ENCODE data around the gene GLTP.

The GLTP gene

GRCh38 chr12:109925185-109925840 is 45.0 kb upstream of the GLTP start (continued):
- TF ChIP-seq TSHZ2 (CRISPR knock-in tag; IDR thresholded peaks at IDR 0.05) (no peak), CSDC2 (CRISPR knock-in tag; IDR thresholded peaks at IDR 0.05) (no peak), TCF4 (CRISPR knock-in tag; IDR thresholded peaks at IDR 0.05; ENCODE audit: borderline replicate concordance) (no peak), POU6F1 (CRISPR knock-in tag; IDR thresholded peaks at IDR 0.05; ENCODE audit: borderline replicate concordance, low read depth) (no peak)

- no peak for ATAC-seq
- TF ChIP-seq OSR1 (CRISPR knock-in tag; IDR thresholded peaks at IDR 0.05) (no peak), ISL1 (CRISPR knock-in tag; IDR thresholded peaks at IDR 0.05) (no peak), ZC3H10 (CRISPR knock-in tag; IDR thresholded peaks at IDR 0.05) (no peak), ESRRG (CRISPR knock-in tag; IDR thresholded peaks at IDR 0.05) (no peak), SNAI2 (CRISPR knock-in tag; IDR thresholded peaks at IDR 0.05) (no peak)
These were observed 43.3 kb upstream of the GLTP start for GRCh38 chr12:109923481-109924245.

- no peak for ATAC-seq
- TF ChIP-seq ZNF565 (CRISPR knock-in tag; conservative IDR thresholded peaks at IDR 0.05; ENCODE audit: low read depth) (no peak), SNAI2 (CRISPR knock-in tag; IDR thresholded peaks at IDR 0.05) (no peak), ZNF70 (CRISPR knock-in tag; IDR thresholded peaks at IDR 0.05) (no peak), CSRNP3 (CRISPR knock-in tag; IDR thresholded peaks at IDR 0.05) (no peak), ZFP3 (CRISPR knock-in tag; IDR thresholded peaks at IDR 0.05) (no peak), CSDC2 (CRISPR knock-in tag; IDR thresholded peaks at IDR 0.05) (no peak), ISL1 (CRISPR knock-in tag; IDR thresholded peaks at IDR 0.05) (no peak), PPARA (CRISPR knock-in tag; IDR thresholded peaks at IDR 0.05; ENCODE audit: borderline replicate concordance) (no peak), BACH2 (CRISPR knock-in tag; IDR thresholded peaks at IDR 0.05; ENCODE audit: borderline replicate concordance) (no peak), CREB5 (CRISPR knock-in tag; IDR thresholded peaks at IDR 0.05; ENCODE audit: low read depth) (no peak), GLIS3 (CRISPR knock-in tag; IDR thresholded peaks at IDR 0.05) (no peak), POU6F1 (CRISPR knock-in tag; IDR thresholded peaks at IDR 0.05; ENCODE audit: borderline replicate concordance, low read depth) (no peak), PATZ1 (CRISPR knock-in tag; IDR thresholded peaks at IDR 0.05; ENCODE audit: borderline replicate concordance) (no peak), TOX (CRISPR knock-in tag; IDR thresholded peaks at IDR 0.05; ENCODE audit: borderline replicate concordance) (no peak), RARB (CRISPR knock-in tag; IDR thresholded peaks at IDR 0.05) (no peak)
These were observed 42.7 kb upstream of the GLTP start for GRCh38 chr12:109923038-109923437.

All from SK-N-SH treated with all-trans-retinoic acid at 6 μM for 48 hours (cell line).